ENCODE results near the gene ROS1.

Gene ROS1

GRCh38 chr6:117307655-117308054 lies 118.1 kb downstream of the ROS1 start:
- DNase-seq (ENCODE audit: low spot score) (no peak), ATAC-seq (ENCODE audit: low read depth) (no peak)
- no peak overlapping the region for H3K27ac ChIP-seq (ENCODE audit: poor library complexity, severe bottlenecking)
- H3K36me3 ChIP-seq (ENCODE audit: low read depth): no peaks in the 10 kb centered on the region
- H3K4me3 ChIP-seq (ENCODE audit: severe bottlenecking): no peak overlapping the region
- H3K27me3 ChIP-seq (ENCODE audit: insufficient read depth, poor library complexity, severe bottlenecking): no peaks in the 10 kb centered on the region
- TF ChIP-seq CTCF (IDR thresholded peaks at IDR 0.05; ENCODE audit: poor library complexity, severe bottlenecking): no peak
- no peaks in the 10 kb centered on the region for H3K9me3 ChIP-seq (ENCODE audit: severe bottlenecking)
- no peaks in the 10 kb centered on the region for H3K4me1 ChIP-seq (ENCODE audit: insufficient read depth, poor library complexity, severe bottlenecking)

GRCh38 chr6:117306227-117306790 lies 119.4 kb downstream of the ROS1 start:
- no peak for DNase-seq (ENCODE audit: low spot score)
- no peaks in the 10 kb centered on the region for H3K4me1 ChIP-seq (ENCODE audit: insufficient read depth, poor library complexity, severe bottlenecking)

GRCh38 chr6:117304446-117304845 lies 121.3 kb downstream of the ROS1 start:
- ATAC-seq (ENCODE audit: low read depth): no peak
- H3K4me1 ChIP-seq (ENCODE audit: insufficient read depth, poor library complexity, severe bottlenecking): no peaks in the 10 kb centered on the region
- no peak for TF ChIP-seq CTCF (IDR thresholded peaks at IDR 0.05; ENCODE audit: poor library complexity, severe bottlenecking)
- no peaks in the 10 kb centered on the region for H3K27me3 ChIP-seq (ENCODE audit: insufficient read depth, poor library complexity, severe bottlenecking)
- H3K27ac ChIP-seq (ENCODE audit: poor library complexity, severe bottlenecking): no peak overlapping the region
- H3K9me3 ChIP-seq (ENCODE audit: severe bottlenecking): no peaks in the 10 kb centered on the region
- DNase-seq (ENCODE audit: low spot score): no peak
- H3K36me3 ChIP-seq (ENCODE audit: low read depth): no peaks in the 10 kb centered on the region
- no peak overlapping the region for H3K4me3 ChIP-seq (ENCODE audit: severe bottlenecking)

More at GRCh38 chr6:117306227-117306790, 119.4 kb downstream of the ROS1 start:
- Histone ChIP-seq H3K4me3 (ENCODE audit: severe bottlenecking) (no peak overlapping the region), H3K27me3 (ENCODE audit: insufficient read depth, poor library complexity, severe bottlenecking) (no peaks in the 10 kb centered on the region), H3K27ac (ENCODE audit: poor library complexity, severe bottlenecking) (no peak overlapping the region), H3K9me3 (ENCODE audit: severe bottlenecking) (no peaks in the 10 kb centered on the region), H3K36me3 (ENCODE audit: low read depth) (no peaks in the 10 kb centered on the region)
- peak; percentile 72; the same call in 2 of the 3 replicates for ATAC-seq (ENCODE audit: low read depth)
- no peak for TF ChIP-seq CTCF (IDR thresholded peaks at IDR 0.05; ENCODE audit: poor library complexity, severe bottlenecking)

GRCh38 chr6:117303323-117303722 lies 122.4 kb downstream of the ROS1 start:
- no peak for TF ChIP-seq CTCF (IDR thresholded peaks at IDR 0.05; ENCODE audit: poor library complexity, severe bottlenecking)

GRCh38 chr6:117298941-117299340 lies 126.8 kb downstream of the ROS1 start:
- no peaks in the 10 kb centered on the region for H3K36me3 ChIP-seq (ENCODE audit: low read depth)
- H3K27ac ChIP-seq (ENCODE audit: poor library complexity, severe bottlenecking): no peak overlapping the region
- no peaks in the 10 kb centered on the region for H3K4me1 ChIP-seq (ENCODE audit: insufficient read depth, poor library complexity, severe bottlenecking)
- no peaks in the 10 kb centered on the region for H3K27me3 ChIP-seq (ENCODE audit: insufficient read depth, poor library complexity, severe bottlenecking)
- H3K4me3 ChIP-seq (ENCODE audit: severe bottlenecking): no peak overlapping the region
- ATAC-seq (ENCODE audit: low read depth) (no peak), DNase-seq (ENCODE audit: low spot score) (no peak)
- no peaks in the 10 kb centered on the region for H3K9me3 ChIP-seq (ENCODE audit: severe bottlenecking)
- TF ChIP-seq CTCF (IDR thresholded peaks at IDR 0.05; ENCODE audit: poor library complexity, severe bottlenecking): no peak

More at GRCh38 chr6:117303323-117303722, 122.4 kb downstream of the ROS1 start:
- H3K9me3 ChIP-seq (ENCODE audit: severe bottlenecking): no peaks in the 10 kb centered on the region
- no peaks in the 10 kb centered on the region for H3K36me3 ChIP-seq (ENCODE audit: low read depth)
- H3K27me3 ChIP-seq (ENCODE audit: insufficient read depth, poor library complexity, severe bottlenecking): no peaks in the 10 kb centered on the region
- no peak overlapping the region for H3K4me3 ChIP-seq (ENCODE audit: severe bottlenecking)
- no peaks in the 10 kb centered on the region for H3K4me1 ChIP-seq (ENCODE audit: insufficient read depth, poor library complexity, severe bottlenecking)
- ATAC-seq (ENCODE audit: low read depth): no peak
- H3K27ac ChIP-seq (ENCODE audit: poor library complexity, severe bottlenecking): no peak overlapping the region
- no peak for DNase-seq (ENCODE audit: low spot score)
